H1 (cell line): ENCODE results near the gene PTPN13. TPM values are rescaled to one million over a fixed set of nuclear protein-coding genes. Genes with fewer than 3 reads are reported as not detected.

Source experiments
- CTCF ChIA-PET: fragments of 300-600 bp; sonication (Branson Sonifier 250); formaldehyde crosslinking; loops from one replicate; lab custom pipeline; 2021; ENCODE audit not compliant: partially characterized antibody; lab: Charles Lee
- POLR2A ChIA-PET: fragments of 300-600 bp; sonication (Branson Sonifier 250); formaldehyde crosslinking; loops from one replicate; lab custom pipeline; 2021; ENCODE audit warnings: inconsistent platforms; ENCODE audit not compliant: partially characterized antibody; lab: Charles Lee
- DNase-seq, 2 experiments: peaks; one replicate each; pipeline versions ENCODE4 v3.0.0 to v3.0.0-alpha.2; 2010 to 2022; ENCODE audit warnings: low spot score in 2 of 2, low read depth in 1 of 2, mixed read lengths in 1 of 2
- FAIRE-seq: peaks from 2 replicates; lab custom pipeline; 2011; peaks lifted over from hg19 to GRCh38; lab: Jason Lieb, UNC
- H2AFZ ChIP-seq: 2 replicates; pipeline ENCODE4 v1.8.1; 2012; ENCODE audit warnings: low read length, inconsistent platforms
- H2AK5ac ChIP-seq: 2 replicates; pipeline ENCODE4 v1.6.1; 2013; ENCODE audit warnings: low read depth, low read length
- H2BK120ac ChIP-seq: replicated peaks from 2 replicates; pipeline ENCODE3; 2013; ENCODE audit warnings: low read depth, low read length, inconsistent platforms
- H2BK12ac ChIP-seq: 2 replicates; pipeline ENCODE4 v1.6.1; 2013; ENCODE audit warnings: low read depth, low read length
- H2BK15ac ChIP-seq: 2 replicates; pipeline ENCODE4 v1.6.1; 2013; ENCODE audit warnings: low read length
- H2BK20ac ChIP-seq: 2 replicates; pipeline ENCODE4 v1.6.1; 2013; ENCODE audit warnings: low read length
- H2BK5ac ChIP-seq: 2 replicates; pipeline ENCODE4 v1.6.1; 2013; ENCODE audit warnings: low read depth, low read length
- H3K14ac ChIP-seq: 2 replicates; pipeline ENCODE4 v1.6.1; 2013; ENCODE audit warnings: inconsistent platforms; ENCODE audit not compliant: insufficient read length
- H3K18ac ChIP-seq: 2 replicates; pipeline ENCODE4 v1.6.1; 2013; ENCODE audit warnings: low read length; ENCODE audit errors: extremely low read depth
- H3K23ac ChIP-seq: 2 replicates; pipeline ENCODE4 v1.6.1; 2013; ENCODE audit warnings: inconsistent platforms; ENCODE audit not compliant: insufficient read length
- H3K23me2 ChIP-seq: 2 replicates; pipeline ENCODE4 v1.6.1; 2013; ENCODE audit warnings: low read depth, low read length
- H3K27ac ChIP-seq: 2 replicates; pipeline ENCODE4 v1.6.1; 2011; ENCODE audit warnings: low read depth, low read length, inconsistent platforms
- H3K27me3 ChIP-seq, 4 experiments: replicated peaks in 1 of 4; 1 replicate in 1 of 4; 2 replicates in 3 of 4; pipeline versions ENCODE4 v1.6.1 to v1.8.1; 2011 to 2013; ENCODE audit warnings: low read length in 3 of 4, mild to moderate bottlenecking in 3 of 4, inconsistent platforms in 2 of 4, mixed read lengths in 2 of 4, moderate library complexity in 1 of 4; ENCODE audit not compliant: control insufficient read depth in 3 of 4, insufficient read depth in 3 of 4; ENCODE audit errors: extremely low read depth in 1 of 4
- H3K36me3 ChIP-seq, 4 experiments: 2 replicates each; pipeline versions ENCODE4 v1.6.1 to v1.8.1; 2011 to 2013; ENCODE audit warnings: mild to moderate bottlenecking in 4 of 4, low read length in 3 of 4, moderate library complexity in 2 of 4, control low read depth in 1 of 4, inconsistent platforms in 1 of 4; ENCODE audit not compliant: insufficient read depth in 4 of 4, control insufficient read depth in 2 of 4
- H3K4ac ChIP-seq: replicated peaks from 2 replicates; pipeline ENCODE3; 2013; ENCODE audit warnings: low read length, low read depth, mixed read lengths, inconsistent platforms; ENCODE audit not compliant: insufficient read length
- H3K4me1 ChIP-seq, 4 experiments: replicated peaks in 1 of 4; 1 replicate in 1 of 4; 2 replicates in 3 of 4; pipeline versions ENCODE4 v1.6.1 to v1.8.1; 2011 to 2013; ENCODE audit warnings: low read length in 3 of 4, inconsistent platforms in 2 of 4, mixed read lengths in 1 of 4; ENCODE audit not compliant: insufficient read depth in 4 of 4, control insufficient read depth in 3 of 4
- H3K4me2 ChIP-seq, 2 experiments: 2 replicates each; pipeline versions ENCODE4 v1.6.1 to v1.8.1; 2011 to 2013; ENCODE audit warnings: low read depth in 2 of 2, low read length in 2 of 2, control low read depth in 1 of 2, inconsistent platforms in 1 of 2, mild to moderate bottlenecking in 1 of 2; ENCODE audit not compliant: insufficient read depth in 1 of 2
- H3K4me3 ChIP-seq, 4 experiments: fragments of 200-600, 300-600 bp in 1 of 4; sonication (generic), shearing (Covaris generic), sonication (Bioruptor Twin) in 1 of 4; 2 replicates each; pipeline versions ENCODE4 v1.5.1 to v1.8.1; 2011 to 2016; ENCODE audit warnings: low read length in 4 of 4, low read depth in 3 of 4, control low read depth in 2 of 4, inconsistent platforms in 2 of 4, mild to moderate bottlenecking in 2 of 4, mixed read lengths in 1 of 4, moderate library complexity in 1 of 4; ENCODE audit not compliant: insufficient read depth in 2 of 4; ENCODE audit errors: extremely low read depth in 1 of 4
- H3K56ac ChIP-seq: replicated peaks from 2 replicates; pipeline ENCODE3; 2013; ENCODE audit warnings: low read depth, mild to moderate bottlenecking, mixed read lengths, low read length, inconsistent platforms; ENCODE audit not compliant: insufficient read length
- H3K79me1 ChIP-seq: 2 replicates; pipeline ENCODE4 v1.6.1; 2013; ENCODE audit warnings: low read depth, low read length, control low read depth
- H3K79me2 ChIP-seq, 2 experiments: 2 replicates each; pipeline versions ENCODE4 v1.6.1 to v1.8.1; 2012 to 2013; ENCODE audit warnings: low read length in 2 of 2, mild to moderate bottlenecking in 2 of 2, inconsistent platforms in 1 of 2; ENCODE audit not compliant: insufficient read depth in 2 of 2, control insufficient read depth in 1 of 2
- H3K9ac ChIP-seq, 4 experiments: replicated peaks in 1 of 4; 1 replicate in 1 of 4; 2 replicates in 3 of 4; pipeline versions ENCODE4 v1.6.1 to v1.8.1; 2011 to 2013; ENCODE audit warnings: low read depth in 3 of 4, low read length in 3 of 4, control low read depth in 2 of 4, mild to moderate bottlenecking in 2 of 4, moderate library complexity in 2 of 4, inconsistent platforms in 1 of 4; ENCODE audit errors: extremely low read depth in 1 of 4
- H3K9me3 ChIP-seq, 2 experiments: 2 replicates each; pipeline versions ENCODE4 v1.6.1 to v1.8.1; 2012 to 2013; ENCODE audit warnings: mild to moderate bottlenecking in 2 of 2, moderate library complexity in 2 of 2, control low read depth in 1 of 2, inconsistent platforms in 1 of 2, low read depth in 1 of 2, low read length in 1 of 2, mixed read lengths in 1 of 2; ENCODE audit not compliant: insufficient read depth in 2 of 2
- H4K20me1 ChIP-seq, 2 experiments: replicated peaks in 1 of 2; 2 replicates each; pipeline versions ENCODE3 to v1.8.1; 2011 to 2013; ENCODE audit warnings: inconsistent platforms in 2 of 2, low read length in 2 of 2, mild to moderate bottlenecking in 1 of 2; ENCODE audit not compliant: insufficient read depth in 2 of 2, control insufficient read depth in 1 of 2
- H4K5ac ChIP-seq: 2 replicates; pipeline ENCODE4 v1.6.1; 2013; ENCODE audit warnings: low read length, low read depth, mixed read lengths, inconsistent platforms; ENCODE audit not compliant: insufficient read length
- H4K8ac ChIP-seq: 2 replicates; pipeline ENCODE4 v1.8.0; 2013; ENCODE audit warnings: mild to moderate bottlenecking, moderate library complexity, low read length, inconsistent platforms; ENCODE audit not compliant: insufficient read depth; ENCODE audit errors: extremely low read depth
- H4K91ac ChIP-seq: replicated peaks from 2 replicates; pipeline ENCODE3; 2013; ENCODE audit warnings: low read length, mixed read lengths, inconsistent platforms; ENCODE audit not compliant: insufficient read length
- ASH2L ChIP-seq: fragments of 200-600, 300-600 bp; sonication (generic); IDR thresholded peaks from one replicate; pipeline ENCODE4 v1.7.1; 2017; ENCODE audit warnings: low read length
- CBX8 ChIP-seq: fragments of 300-800, 300-1000 bp; sonication (generic); IDR thresholded peaks from 2 replicates; pipeline ENCODE4 v1.7.1; 2016; ENCODE audit warnings: low read depth, low read length, borderline replicate concordance
- KDM4A ChIP-seq: IDR thresholded peaks from one replicate; pipeline ENCODE4 v1.7.1; 2012; ENCODE audit warnings: low read depth, mild to moderate bottlenecking, moderate library complexity, low read length, inconsistent platforms; ENCODE audit not compliant: severe bottlenecking
- KDM5A ChIP-seq: fragments of 200-600 bp; IDR thresholded peaks from 2 replicates; pipeline ENCODE4 v1.7.1; 2012; ENCODE audit warnings: mild to moderate bottlenecking, low read length, inconsistent platforms, mixed read lengths
- POLR2A ChIP-seq, 2 experiments: IDR thresholded peaks; 1 replicate in 1 of 2; 2 replicates in 1 of 2; pipeline ENCODE4 v1.6.1; 2011; ENCODE audit warnings: low read depth in 2 of 2, low read length in 2 of 2, mild to moderate bottlenecking in 2 of 2; ENCODE audit errors: control extremely low read depth in 1 of 2
- POU5F1 ChIP-seq: IDR thresholded peaks from 2 replicates; pipeline ENCODE4 v1.6.1; 2011; ENCODE audit warnings: low read depth, mild to moderate bottlenecking, low read length, moderate library complexity
- RXRA ChIP-seq: IDR thresholded peaks from 2 replicates; pipeline ENCODE4 v1.6.1; 2011; ENCODE audit warnings: low read depth, mild to moderate bottlenecking, low read length, moderate library complexity; ENCODE audit not compliant: insufficient read depth
- SAP30 ChIP-seq: fragments of 300-600 bp; sonication (generic); IDR thresholded peaks from 2 replicates; pipeline ENCODE4 v1.7.1; 2012; ENCODE audit warnings: low read length, moderate library complexity, mild to moderate bottlenecking, inconsistent platforms; ENCODE audit not compliant: insufficient read depth, insufficient replicate concordance
- SP4 ChIP-seq: IDR thresholded peaks from 2 replicates; pipeline ENCODE4 v1.6.1; 2012; ENCODE audit warnings: low read length, inconsistent platforms
- SUZ12 ChIP-seq: fragments of 200-600 bp; sonication (generic); IDR thresholded peaks from 2 replicates; pipeline ENCODE4 v1.6.1; 2012; ENCODE audit warnings: mild to moderate bottlenecking, inconsistent platforms, low read length, moderate library complexity, mixed read lengths
- TAF7 ChIP-seq: optimal IDR thresholded peaks from 2 replicates; pipeline ENCODE3; 2011; ENCODE audit warnings: low read depth, mild to moderate bottlenecking, inconsistent platforms, low read length, moderate library complexity, borderline replicate concordance
- ZNF274 ChIP-seq: IDR thresholded peaks from 2 replicates; pipeline ENCODE4 v1.7.0; 2012; ENCODE audit warnings: low read length, borderline replicate concordance; ENCODE audit errors: extremely low read depth
- WGBS, 2 experiments: shearing (Covaris generic) in 1 of 2; methylation state at CpG; one replicate each; pipeline versions ENCODE4 v1.1.6 to v1.1.7; 2013 to 2015; ENCODE audit warnings: low lambda C conversion rate in 2 of 2, mixed read lengths in 2 of 2, inconsistent platforms in 1 of 2, low coverage in 1 of 2, missing lambda C conversion rate in 1 of 2; ENCODE audit not compliant: insufficient replicate concordance in 2 of 2, insufficient coverage in 1 of 2, insufficient read length in 1 of 2; ENCODE audit errors: extremely low coverage in 1 of 2, missing lambda C conversion rate in 1 of 2; 5-methylcytosine and 5-hydroxymethylcytosine counted together
- polyA plus RNA-seq, 7 experiments: library from polyadenylated mRNA; depleted of rRNA in 3 of 7; stranded (reverse) in 5 of 7; unstranded in 2 of 7; fragments of >200 nt in 5 of 7; fragments of 200-250 nt in 2 of 7; gene quantifications; 1 replicate in 5 of 7; 2 replicates in 1 of 7; 4 replicates in 1 of 7; pipeline versions ENCODE4 v1.2.1 to v1.2.3, GENCODE V29; 2011 to 2013; ENCODE audit warnings: missing spikeins in 2 of 7, mixed read lengths in 2 of 7
- total RNA-seq: library from RNA; stranded (reverse); fragmentation: NEBNext Ultra II Directional; extraction: Animal tissue kit (Norgen Biotek cat#: 25700); gene quantifications from 2 replicates; pipeline ENCODE4 v1.2.1, GENCODE V29; 2021

The PTPN13 gene
- total and polyA plus RNA-seq, 2 of the 8 experiments (the other 6 are each of a cell fraction or from before 2014, with no cell fraction given), result 12.7 to 57.9 TPM

GRCh38 chr4:86644892-86645291 is 50.8 kb downstream of the PTPN13 start:
- FAIRE-seq, result no peak
- TF ChIP-seq SP4 (no peak), POLR2A (IDR thresholded peaks at IDR 0.05; ENCODE audit: control extremely low read depth in 1 of 2, low read depth in 2 of 2, low read length in 2 of 2) (no peak), KDM4A (no peak), SUZ12 (no peak), RXRA (no peak), POU5F1 (no peak), ASH2L (no peak), SAP30 (no peak), KDM5A (no peak), CBX8 (no peak), ZNF274 (no peak), TAF7 (no peak)

More at GRCh38 chr4:86644892-86645291, 50.8 kb downstream of the PTPN13 start:
- Histone ChIP-seq H4K91ac (no peak overlapping the region), H2BK15ac (no peak overlapping the region), H3K27me3 (no peaks in the 10 kb centered on the region), H2AK5ac (no peak overlapping the region), H3K56ac (no peak overlapping the region), H3K9ac (no peak overlapping the region), H2BK5ac (no peak overlapping the region), H3K27ac (no peak overlapping the region), H3K4me1 (no peaks in the 10 kb centered on the region), H4K8ac (no peak overlapping the region), H2BK12ac (no peak overlapping the region), H3K36me3 (peaks cover 0 to 3% (median 0%) of the 10 kb centered on the region in 4 experiments; a peak in 2 of 8 replicates), H4K20me1 (no peaks in the 10 kb centered on the region), H2BK120ac (no peak overlapping the region), H2AFZ (no peak overlapping the region), H3K79me2 (peaks cover 0 to 15% of the 10 kb centered on the region in 2 experiments; a peak in 2 of 4 replicates), H3K79me1 (no peaks in the 10 kb centered on the region), H3K4me3 (no peak overlapping the region), H3K4me2 (no peak overlapping the region), H3K18ac (no peak overlapping the region), H4K5ac (no peak overlapping the region), H2BK20ac (no peak overlapping the region), H3K9me3 (no peaks in the 10 kb centered on the region), H3K23me2 (no peaks in the 10 kb centered on the region), H3K23ac (no peak overlapping the region), H3K14ac (no peak overlapping the region), H3K4ac (no peak overlapping the region)
- ChIA-PET POLR2A (no interaction called here), CTCF (interaction anchor here (0.8 to 1.5 kb wide), 2 partner anchors 146 to 149 kb away, joined by 3 to 4 read pairs; no protein-coding TSS in a partner anchor)
- no peak for DNase-seq
- WGBS, 2 experiments, result 86% methylated on average over 8 of the region's 8 CpGs; no CpG with 5 or more reads in 1 of the 2 experiments
